ENCODE data around the gene PTPN4. TPM values are rescaled to one million over a fixed set of nuclear protein-coding genes. Genes with fewer than 3 reads are reported as not detected.

PTPN4 gene
- total and polyA plus RNA-seq, 9 of the 15 experiments (the other 6 are each of a cell fraction or from before 2014, with no cell fraction given): 5.0 to 32.8 (median 27.3) TPM

DNA sequence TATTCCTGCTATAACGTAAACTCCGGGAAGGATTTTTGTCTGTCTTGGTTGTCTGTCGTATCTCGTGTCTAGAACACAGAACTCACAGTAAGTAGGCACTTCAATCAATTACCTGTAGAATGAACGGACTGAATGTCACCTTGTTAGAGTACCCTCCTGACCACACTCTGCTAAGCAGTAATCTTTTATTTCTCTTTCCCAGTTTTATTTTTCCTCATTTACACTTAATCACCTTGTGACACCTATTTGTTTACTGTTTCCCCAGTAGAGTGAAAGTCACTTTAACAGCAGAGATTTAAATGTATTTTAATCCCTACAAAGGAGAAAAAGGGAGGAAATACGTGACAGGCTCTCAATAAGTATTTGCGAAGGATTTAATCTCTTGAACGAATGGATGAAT is 252.6 kb downstream of the PTPN4 start (continued):
- TF ChIP-seq, protein P1, sequence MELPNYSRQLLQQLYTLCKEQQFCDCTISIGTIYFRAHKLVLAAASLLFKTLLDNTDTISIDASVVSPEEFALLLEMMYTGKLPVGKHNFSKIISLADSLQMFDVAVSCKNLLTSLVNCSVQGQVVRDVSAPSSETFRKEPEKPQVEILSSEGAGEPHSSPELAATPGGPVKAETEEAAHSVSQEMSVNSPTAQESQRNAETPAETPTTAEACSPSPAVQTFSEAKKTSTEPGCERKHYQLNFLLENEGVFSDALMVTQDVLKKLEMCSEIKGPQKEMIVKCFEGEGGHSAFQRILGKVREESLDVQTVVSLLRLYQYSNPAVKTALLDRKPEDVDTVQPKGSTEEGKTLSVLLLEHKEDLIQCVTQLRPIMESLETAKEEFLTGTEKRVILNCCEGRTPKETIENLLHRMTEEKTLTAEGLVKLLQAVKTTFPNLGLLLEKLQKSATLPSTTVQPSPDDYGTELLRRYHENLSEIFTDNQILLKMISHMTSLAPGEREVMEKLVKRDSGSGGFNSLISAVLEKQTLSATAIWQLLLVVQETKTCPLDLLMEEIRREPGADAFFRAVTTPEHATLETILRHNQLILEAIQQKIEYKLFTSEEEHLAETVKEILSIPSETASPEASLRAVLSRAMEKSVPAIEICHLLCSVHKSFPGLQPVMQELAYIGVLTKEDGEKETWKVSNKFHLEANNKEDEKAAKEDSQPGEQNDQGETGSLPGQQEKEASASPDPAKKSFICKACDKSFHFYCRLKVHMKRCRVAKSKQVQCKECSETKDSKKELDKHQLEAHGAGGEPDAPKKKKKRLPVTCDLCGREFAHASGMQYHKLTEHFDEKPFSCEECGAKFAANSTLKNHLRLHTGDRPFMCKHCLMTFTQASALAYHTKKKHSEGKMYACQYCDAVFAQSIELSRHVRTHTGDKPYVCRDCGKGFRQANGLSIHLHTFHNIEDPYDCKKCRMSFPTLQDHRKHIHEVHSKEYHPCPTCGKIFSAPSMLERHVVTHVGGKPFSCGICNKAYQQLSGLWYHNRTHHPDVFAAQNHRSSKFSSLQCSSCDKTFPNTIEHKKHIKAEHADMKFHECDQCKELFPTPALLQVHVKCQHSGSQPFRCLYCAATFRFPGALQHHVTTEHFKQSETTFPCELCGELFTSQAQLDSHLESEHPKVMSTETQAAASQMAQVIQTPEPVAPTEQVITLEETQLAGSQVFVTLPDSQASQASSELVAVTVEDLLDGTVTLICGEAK (IDR thresholded peaks at IDR 0.05): peak; percentile 54
- TF ChIP-seq, protein P1 (CRISPR knock-in tag; IDR thresholded peaks at IDR 0.05): no peak
- no peak for TF ChIP-seq ZSCAN32 (CRISPR knock-in tag; IDR thresholded peaks at IDR 0.05)
- TF ChIP-seq ZNF778 (CRISPR knock-in tag; IDR thresholded peaks at IDR 0.05): no peak
- TF ChIP-seq TGIF2 (CRISPR knock-in tag; IDR thresholded peaks at IDR 0.05): no peak
- TF ChIP-seq NCOA6 (IDR thresholded peaks at IDR 0.05): no peak
- TF ChIP-seq, protein P2, sequence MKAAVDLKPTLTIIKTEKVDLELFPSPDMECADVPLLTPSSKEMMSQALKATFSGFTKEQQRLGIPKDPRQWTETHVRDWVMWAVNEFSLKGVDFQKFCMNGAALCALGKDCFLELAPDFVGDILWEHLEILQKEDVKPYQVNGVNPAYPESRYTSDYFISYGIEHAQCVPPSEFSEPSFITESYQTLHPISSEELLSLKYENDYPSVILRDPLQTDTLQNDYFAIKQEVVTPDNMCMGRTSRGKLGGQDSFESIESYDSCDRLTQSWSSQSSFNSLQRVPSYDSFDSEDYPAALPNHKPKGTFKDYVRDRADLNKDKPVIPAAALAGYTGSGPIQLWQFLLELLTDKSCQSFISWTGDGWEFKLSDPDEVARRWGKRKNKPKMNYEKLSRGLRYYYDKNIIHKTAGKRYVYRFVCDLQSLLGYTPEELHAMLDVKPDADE (conservative IDR thresholded peaks at IDR 0.05; ENCODE audit: control insufficient read depth, low read depth, low read length): no peak
- TF ChIP-seq SREBF2 (CRISPR knock-in tag; IDR thresholded peaks at IDR 0.05): no peak
- TF ChIP-seq, protein P3, sequence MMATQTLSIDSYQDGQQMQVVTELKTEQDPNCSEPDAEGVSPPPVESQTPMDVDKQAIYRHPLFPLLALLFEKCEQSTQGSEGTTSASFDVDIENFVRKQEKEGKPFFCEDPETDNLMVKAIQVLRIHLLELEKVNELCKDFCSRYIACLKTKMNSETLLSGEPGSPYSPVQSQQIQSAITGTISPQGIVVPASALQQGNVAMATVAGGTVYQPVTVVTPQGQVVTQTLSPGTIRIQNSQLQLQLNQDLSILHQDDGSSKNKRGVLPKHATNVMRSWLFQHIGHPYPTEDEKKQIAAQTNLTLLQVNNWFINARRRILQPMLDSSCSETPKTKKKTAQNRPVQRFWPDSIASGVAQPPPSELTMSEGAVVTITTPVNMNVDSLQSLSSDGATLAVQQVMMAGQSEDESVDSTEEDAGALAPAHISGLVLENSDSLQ (IDR thresholded peaks at IDR 0.05): 0 out of 2 replicates have a peak, but pooled peaks have one; percentile 45
- TF ChIP-seq, protein P4, sequence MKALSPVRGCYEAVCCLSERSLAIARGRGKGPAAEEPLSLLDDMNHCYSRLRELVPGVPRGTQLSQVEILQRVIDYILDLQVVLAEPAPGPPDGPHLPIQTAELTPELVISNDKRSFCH (CRISPR knock-in tag; IDR thresholded peaks at IDR 0.05): no peak
- TF ChIP-seq, protein P4 (tag; IDR thresholded peaks at IDR 0.05): 0 out of 2 replicates have a peak, but pooled peaks have one; percentile 5
- no peak for TF ChIP-seq SMARCC2 (IDR thresholded peaks at IDR 0.05; ENCODE audit: low read depth)
- TF ChIP-seq KDM1A (IDR thresholded peaks at IDR 0.05): 0 out of 4 replicates have a peak, but pooled peaks of 1 of the 2 experiments have one; percentile 27
- TF ChIP-seq STAT5B (CRISPR knock-in tag; IDR thresholded peaks at IDR 0.05): no peak
- peak; percentile 22 for TF ChIP-seq SAP30 (IDR thresholded peaks at IDR 0.05; ENCODE audit: borderline replicate concordance, insufficient read depth, low read depth, low read length, poor library complexity, severe bottlenecking)
- no peak for TF ChIP-seq ESRRA (IDR thresholded peaks at IDR 0.05; ENCODE audit: borderline replicate concordance, low read depth)
- no peak for TF ChIP-seq PRMT5 (CRISPR knock-in tag; IDR thresholded peaks at IDR 0.05)
- no peak for TF ChIP-seq SETDB1 (IDR thresholded peaks at IDR 0.05; ENCODE audit: low read length)

Data from K562 (cell line).